ENCODE data around the gene MT1A.
"Not testable (repeated sequence)": the region's sequence is repeated elsewhere in the genome, so short reads cannot be mapped to it uniquely, and the experiment has no call there.

MT1A gene

GRCh38 chr16:56665286-56666261 lies 27.1 kb downstream of the MT1A start:
- DNase-seq (ENCODE audit: low spot score), result peak; percentile 34
- Mint-ChIP-seq H3K27me3 (ENCODE audit: low read depth) (peaks cover 43% of the 10 kb centered on the region), H3K4me1 (ENCODE audit: low read depth) (peaks cover 41% of the 10 kb centered on the region)
- H3K9me3 Mint-ChIP-seq; H3K4me3 Mint-ChIP-seq; H3K27ac Mint-ChIP-seq; H3K36me3 Mint-ChIP-seq (ENCODE audit: low read depth): not testable (repeated sequence)

- Mint-ChIP-seq H3K27ac (no peak within 1 kb of the TSS), H3K27me3 (ENCODE audit: low read depth) (peaks cover 49% of the 10 kb centered on the region), H3K4me3 (peak within 1 kb of the TSS; percentile 70), H3K4me1 (ENCODE audit: low read depth) (peaks cover 40% of the 10 kb centered on the region), H3K9me3 (no peaks in the 10 kb centered on the region), H3K36me3 (ENCODE audit: low read depth) (peaks cover 3% of the 10 kb centered on the region)
- peak; percentile 44 for DNase-seq (ENCODE audit: low spot score)
Measured at GRCh38 chr16:56667581-56668571, 29.4 kb downstream of the MT1A start, which contains the start of gene MT1G. Gene MT1G, minus strand, starts transcription at chr16:56668065. Its CDS starts 72 bp downstream, at chr16:56667993.

GRCh38 chr16:56669005-56669839 lies 30.8 kb downstream of the MT1A start, which contains the start of gene MT1H:
Gene MT1H, plus strand, starts transcription at chr16:56669814. Its CDS starts 71 bp downstream, at chr16:56669885.
- no peaks in the 10 kb centered on the region for H3K9me3 Mint-ChIP-seq
- H3K36me3 Mint-ChIP-seq (ENCODE audit: low read depth), result peaks cover 3% of the 10 kb centered on the region
- H3K27ac Mint-ChIP-seq, result no peak within 1 kb of the TSS
- no peak for DNase-seq (ENCODE audit: low spot score)
- peak within 1 kb of the TSS; percentile 64 for H3K4me3 Mint-ChIP-seq
- H3K27me3 Mint-ChIP-seq (ENCODE audit: low read depth), result peaks cover 47% of the 10 kb centered on the region
- peaks cover 36% of the 10 kb centered on the region for H3K4me1 Mint-ChIP-seq (ENCODE audit: low read depth)

GRCh38 chr16:56669840-56670619 lies 31.6 kb downstream of the MT1A start:
- H3K27me3 Mint-ChIP-seq (ENCODE audit: low read depth), result peaks cover 47% of the 10 kb centered on the region
- no peak overlapping the region for H3K27ac Mint-ChIP-seq
- peaks cover 34% of the 10 kb centered on the region for H3K4me1 Mint-ChIP-seq (ENCODE audit: low read depth)
- no peak for DNase-seq (ENCODE audit: low spot score)
- H3K36me3 Mint-ChIP-seq (ENCODE audit: low read depth), result peaks cover 3% of the 10 kb centered on the region
- H3K4me3 Mint-ChIP-seq, result peak overlapping the region; percentile 46
- H3K9me3 Mint-ChIP-seq, result no peaks in the 10 kb centered on the region

- Mint-ChIP-seq H3K27ac (no peak overlapping the region), H3K27me3 (ENCODE audit: low read depth) (peaks cover 52% of the 10 kb centered on the region), H3K4me3 (no peak overlapping the region)
Measured at GRCh38 chr16:56670620-56670934, 32.1 kb downstream of the MT1A start.

GRCh38 chr16:56671691-56672090 lies 33.2 kb downstream of the MT1A start:
- not testable (repeated sequence) for H3K9me3 Mint-ChIP-seq; DNase-seq (ENCODE audit: low spot score); H3K27ac Mint-ChIP-seq; H3K36me3 Mint-ChIP-seq (ENCODE audit: low read depth); H3K4me3 Mint-ChIP-seq
- Mint-ChIP-seq H3K4me1 (ENCODE audit: low read depth) (peaks cover 38% of the 10 kb centered on the region), H3K27me3 (ENCODE audit: low read depth) (peaks cover 53% of the 10 kb centered on the region)

More at GRCh38 chr16:56670620-56670934, 32.1 kb downstream of the MT1A start:
- no peak for DNase-seq (ENCODE audit: low spot score)
- Mint-ChIP-seq H3K4me1 (ENCODE audit: low read depth) (peaks cover 34% of the 10 kb centered on the region), H3K36me3 (ENCODE audit: low read depth) (peaks cover 3% of the 10 kb centered on the region), H3K9me3 (no peaks in the 10 kb centered on the region)

GRCh38 chr16:56672171-56672570 lies 33.7 kb downstream of the MT1A start:
- H3K27me3 Mint-ChIP-seq (ENCODE audit: low read depth), result peaks cover 53% of the 10 kb centered on the region
- H3K4me1 Mint-ChIP-seq (ENCODE audit: low read depth), result peaks cover 37% of the 10 kb centered on the region
- H3K36me3 Mint-ChIP-seq (ENCODE audit: low read depth); H3K9me3 Mint-ChIP-seq; H3K4me3 Mint-ChIP-seq; DNase-seq (ENCODE audit: low spot score); H3K27ac Mint-ChIP-seq: not testable (repeated sequence)

- peaks cover 30% of the 10 kb centered on the region for H3K4me1 Mint-ChIP-seq (ENCODE audit: low read depth)
Measured at GRCh38 chr16:56672761-56673536, 34.5 kb downstream of the MT1A start.

GRCh38 chr16:56673921-56674320 lies 35.5 kb downstream of the MT1A start:
- Mint-ChIP-seq H3K4me1 (ENCODE audit: low read depth) (peaks cover 23% of the 10 kb centered on the region), H3K4me3 (no peak overlapping the region), H3K27me3 (ENCODE audit: low read depth) (peaks cover 41% of the 10 kb centered on the region), H3K36me3 (ENCODE audit: low read depth) (peaks cover 2% of the 10 kb centered on the region), H3K9me3 (no peaks in the 10 kb centered on the region), H3K27ac (no peak overlapping the region)
- DNase-seq (ENCODE audit: low spot score), result no peak

More at GRCh38 chr16:56672761-56673536, 34.5 kb downstream of the MT1A start:
- peaks cover 3% of the 10 kb centered on the region for H3K36me3 Mint-ChIP-seq (ENCODE audit: low read depth)
- no peak for DNase-seq (ENCODE audit: low spot score)
- H3K27me3 Mint-ChIP-seq (ENCODE audit: low read depth), result peaks cover 49% of the 10 kb centered on the region
- H3K27ac Mint-ChIP-seq, result no peak overlapping the region
- H3K4me3 Mint-ChIP-seq, result no peak overlapping the region
- H3K9me3 Mint-ChIP-seq, result no peaks in the 10 kb centered on the region

GRCh38 chr16:56674570-56674969 lies 36.1 kb downstream of the MT1A start:
- not testable (repeated sequence) for H3K36me3 Mint-ChIP-seq (ENCODE audit: low read depth); H3K4me3 Mint-ChIP-seq; DNase-seq (ENCODE audit: low spot score); H3K9me3 Mint-ChIP-seq; H3K27ac Mint-ChIP-seq
- H3K27me3 Mint-ChIP-seq (ENCODE audit: low read depth), result peaks cover 35% of the 10 kb centered on the region
- peaks cover 20% of the 10 kb centered on the region for H3K4me1 Mint-ChIP-seq (ENCODE audit: low read depth)

- no peaks in the 10 kb centered on the region for H3K9me3 Mint-ChIP-seq
- peak; percentile 37 for DNase-seq (ENCODE audit: low spot score)
- H3K27ac Mint-ChIP-seq, result no peak overlapping the region
- H3K27me3 Mint-ChIP-seq (ENCODE audit: low read depth), result peaks cover 24% of the 10 kb centered on the region
- peaks cover 18% of the 10 kb centered on the region for H3K4me1 Mint-ChIP-seq (ENCODE audit: low read depth)
- H3K36me3 Mint-ChIP-seq (ENCODE audit: low read depth), result no peaks in the 10 kb centered on the region
- H3K4me3 Mint-ChIP-seq, result peak overlapping the region; percentile 74
Measured at GRCh38 chr16:56675685-56676210, 37.3 kb downstream of the MT1A start.

- H3K9me3 Mint-ChIP-seq, result no peaks in the 10 kb centered on the region
- no peak overlapping the region for H3K27ac Mint-ChIP-seq
- H3K4me3 Mint-ChIP-seq, result no peak overlapping the region
- no peaks in the 10 kb centered on the region for H3K36me3 Mint-ChIP-seq (ENCODE audit: low read depth)
- peaks cover 15% of the 10 kb centered on the region for H3K27me3 Mint-ChIP-seq (ENCODE audit: low read depth)
- DNase-seq (ENCODE audit: low spot score), result no peak
- peaks cover 22% of the 10 kb centered on the region for H3K4me1 Mint-ChIP-seq (ENCODE audit: low read depth)
Measured at GRCh38 chr16:56677474-56677873, 39.0 kb downstream of the MT1A start.
